Measurements from ENCODE around the gene TPPP2. TPM values are rescaled to one million over a fixed set of nuclear protein-coding genes. Genes with fewer than 3 reads are reported as not detected.

TPPP2 gene
- polyA plus RNA-seq, 3 donors from 2014 or later: not detected

- Mint-ChIP-seq H3K4me3 (no peak overlapping the region), H3K36me3 (no peaks in the 10 kb centered on the region), H3K9me3 (no peaks in the 10 kb centered on the region), H3K27ac (no peak overlapping the region), H3K27me3 (ENCODE audit: low read depth in 3 of 3) (peaks cover 8 to 25% (median 11%) of the 10 kb centered on the region in 3 donors), H3K4me1 (no peaks in the 10 kb centered on the region)
- no peak for DNase-seq
Measured at GRCh38 chr14:21061347-21061668, 31.3 kb downstream of the TPPP2 start.

DNA sequence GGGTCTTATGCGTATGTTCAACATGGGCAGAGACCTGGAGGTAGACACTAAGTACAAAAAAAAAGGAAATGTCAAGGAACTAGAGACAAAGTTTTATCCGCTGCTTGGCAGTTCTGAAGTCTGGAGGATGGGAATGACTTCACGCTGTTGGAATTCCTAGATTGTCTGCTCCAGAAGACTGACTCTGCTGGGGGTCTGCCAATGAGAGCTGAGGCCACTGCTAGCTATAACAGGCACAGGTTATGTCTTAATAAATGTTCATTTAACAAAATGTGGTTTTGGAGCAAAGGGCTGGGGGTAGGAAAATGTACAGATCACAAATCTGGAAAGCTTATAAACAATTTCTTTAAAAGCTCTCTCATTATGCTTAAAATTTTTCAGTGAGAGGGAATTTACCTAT, 33.5 kb downstream of the TPPP2 start:
- H3K27ac Mint-ChIP-seq: no peak overlapping the region
- H3K36me3 Mint-ChIP-seq: no peaks in the 10 kb centered on the region
- DNase-seq: no peak
- no peak overlapping the region for H3K4me3 Mint-ChIP-seq
- no peaks in the 10 kb centered on the region for H3K9me3 Mint-ChIP-seq
- peaks cover 2 to 3% of the 10 kb centered on the region in 2 donors for H3K4me1 Mint-ChIP-seq
- H3K27me3 Mint-ChIP-seq (ENCODE audit: low read depth in 3 of 3): peaks cover 7 to 25% (median 20%) of the 10 kb centered on the region in 3 donors

DNA sequence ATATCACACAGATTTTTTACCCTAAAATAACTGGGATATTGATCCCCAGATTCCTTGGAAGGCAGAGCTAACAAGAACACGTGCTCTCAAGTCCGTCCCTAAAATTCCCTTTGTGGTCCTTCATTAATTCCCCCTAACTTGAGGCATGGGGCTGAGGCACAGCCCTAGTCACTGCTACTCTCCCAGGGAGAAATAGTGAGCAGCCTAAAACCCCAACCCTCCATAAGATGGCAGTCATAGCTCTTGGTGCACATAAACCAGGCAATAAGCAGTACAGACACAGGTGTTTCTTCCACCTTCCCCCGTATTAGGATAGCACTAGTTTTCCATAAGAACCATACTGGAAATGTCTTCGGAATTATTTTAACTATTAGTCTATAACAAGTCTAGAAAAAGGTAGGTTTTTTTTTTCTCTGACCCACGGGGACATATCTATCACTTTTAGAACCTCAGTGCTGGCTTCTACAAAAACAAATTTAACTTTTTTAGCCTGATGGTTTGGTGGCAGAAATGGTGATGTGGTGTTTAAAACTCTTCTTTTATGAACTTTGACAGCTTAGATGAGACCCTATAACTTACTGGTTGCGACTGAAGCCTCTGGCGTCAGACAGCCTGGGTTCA, 37.0 kb downstream of the TPPP2 start:
- Mint-ChIP-seq H3K27ac (no peak overlapping the region), H3K9me3 (no peaks in the 10 kb centered on the region), H3K4me1 (peaks cover 31 to 33% of the 10 kb centered on the region in 2 donors), H3K4me3 (no peak overlapping the region), H3K36me3 (no peaks in the 10 kb centered on the region), H3K27me3 (ENCODE audit: low read depth in 3 of 3) (peaks cover 24 to 44% (median 31%) of the 10 kb centered on the region in 3 donors)
- DNase-seq: no peak

DNA sequence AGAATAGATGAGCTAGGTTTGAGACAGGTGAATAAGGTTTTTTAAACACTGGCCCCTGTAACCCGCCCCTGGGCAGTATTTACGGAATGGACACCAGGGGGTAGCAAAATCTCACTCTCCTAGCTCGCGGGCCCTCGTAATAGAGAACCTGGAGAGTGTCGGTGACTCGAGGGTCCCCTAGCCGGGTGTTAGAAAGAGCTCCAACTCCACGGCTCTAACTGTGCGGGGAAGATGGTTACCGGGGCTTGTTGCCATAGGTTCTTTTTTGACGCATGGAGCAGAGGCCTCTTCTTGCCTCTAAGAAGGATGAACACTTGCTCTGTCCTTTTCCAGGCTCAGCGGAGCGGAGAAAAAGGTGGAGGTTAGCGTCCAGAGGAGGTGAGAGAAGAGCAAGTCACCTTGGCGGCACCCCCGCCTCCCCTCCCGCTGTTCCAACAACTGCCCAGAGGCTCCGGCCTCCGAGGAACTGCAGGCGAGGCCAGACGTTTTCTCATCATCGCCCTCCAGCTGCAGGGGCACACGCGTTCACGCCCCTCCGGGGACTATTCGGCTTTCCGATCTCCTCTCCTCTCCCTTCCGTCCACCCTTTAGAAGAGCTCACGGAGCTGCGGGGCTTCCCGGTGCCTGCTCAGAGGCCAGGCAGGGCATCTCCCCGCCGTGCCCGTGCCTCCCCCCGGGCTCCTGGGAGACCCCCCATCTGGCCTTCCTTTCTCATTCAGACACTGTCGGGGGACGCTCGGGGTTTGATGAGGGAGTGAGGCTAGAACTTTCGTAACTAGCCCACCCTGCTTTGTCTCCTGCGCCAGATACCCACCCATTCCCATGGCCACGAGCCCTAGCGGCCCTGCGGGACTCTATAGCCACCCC, 38.7 kb downstream of the TPPP2 start:
- peaks cover 34 to 37% of the 10 kb centered on the region in 2 donors for H3K4me1 Mint-ChIP-seq
- H3K4me3 Mint-ChIP-seq: peak overlapping the region; percentile 74 to 82 (median 81)
- peak; percentile 52 to 58 (median 55) for DNase-seq
- H3K9me3 Mint-ChIP-seq: no peaks in the 10 kb centered on the region
- H3K27me3 Mint-ChIP-seq (ENCODE audit: low read depth in 3 of 3): peaks cover 30 to 38% (median 35%) of the 10 kb centered on the region in 3 donors
- no peaks in the 10 kb centered on the region for H3K36me3 Mint-ChIP-seq
- peak overlapping the region in 4 of 6 donors; percentile 12 to 61 (median 45) for H3K27ac Mint-ChIP-seq

GRCh38 chr14:21069388-21070082, 39.5 kb downstream of the TPPP2 start:
- peaks cover 30 to 36% (median 35%) of the 10 kb centered on the region in 3 donors for H3K27me3 Mint-ChIP-seq (ENCODE audit: low read depth in 3 of 3)
- peak overlapping the region in 4 of 6 donors; percentile 5 to 69 (median 53) for H3K27ac Mint-ChIP-seq
- peak in 2 of 3 donors; percentile 9 to 15 for DNase-seq
- H3K4me1 Mint-ChIP-seq: peaks cover 34 to 37% of the 10 kb centered on the region in 2 donors
- H3K36me3 Mint-ChIP-seq: no peaks in the 10 kb centered on the region
- peak overlapping the region; percentile 74 to 82 (median 81) for H3K4me3 Mint-ChIP-seq
- no peaks in the 10 kb centered on the region for H3K9me3 Mint-ChIP-seq

DNA sequence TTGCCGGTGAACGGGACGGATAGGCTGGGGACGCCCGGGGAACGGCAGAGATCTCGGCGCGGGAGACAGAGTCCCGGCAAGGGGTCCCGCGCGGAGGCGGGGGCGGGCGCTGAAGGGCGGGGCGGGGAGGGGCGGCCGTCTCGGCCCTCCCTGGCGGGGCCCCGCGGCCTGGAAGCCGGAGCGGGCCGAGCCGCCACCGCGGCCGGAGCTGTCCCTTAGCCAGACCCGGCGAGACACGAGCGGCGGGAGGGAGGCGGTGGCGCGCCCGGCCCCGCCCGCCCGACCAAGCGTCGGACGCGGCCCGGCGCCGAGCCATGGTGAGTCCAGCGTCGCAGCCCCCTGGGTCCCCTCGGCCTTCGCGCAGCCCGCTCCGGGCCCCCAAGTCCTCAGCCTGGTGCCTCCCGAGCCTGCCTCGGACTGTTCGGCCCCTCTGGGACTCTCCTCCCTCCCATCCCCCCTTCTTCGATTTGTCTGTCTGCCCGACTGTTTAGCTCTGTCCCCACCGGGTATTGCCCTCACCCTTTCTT, 40.1 kb downstream of the TPPP2 start, which contains the start of gene ARHGEF40:
Gene ARHGEF40, plus strand, starts transcription at position 222 of the 527 bp plus-strand sequence. Its CDS starts 93 bp downstream, at position 315.
- Mint-ChIP-seq H3K9me3 (no peaks in the 10 kb centered on the region), H3K4me1 (peaks cover 34 to 37% of the 10 kb centered on the region in 2 donors), H3K36me3 (no peaks in the 10 kb centered on the region), H3K27ac (peak within 1 kb of the TSS in 5 of 6 donors; percentile 45 to 77 (median 62)), H3K27me3 (ENCODE audit: low read depth in 3 of 3) (peaks cover 30 to 34% (median 30%) of the 10 kb centered on the region in 3 donors), H3K4me3 (peak within 1 kb of the TSS; percentile 85 to 90 (median 89))
- DNase-seq: peak in 2 of 3 donors; percentile 11 to 15

DNA sequence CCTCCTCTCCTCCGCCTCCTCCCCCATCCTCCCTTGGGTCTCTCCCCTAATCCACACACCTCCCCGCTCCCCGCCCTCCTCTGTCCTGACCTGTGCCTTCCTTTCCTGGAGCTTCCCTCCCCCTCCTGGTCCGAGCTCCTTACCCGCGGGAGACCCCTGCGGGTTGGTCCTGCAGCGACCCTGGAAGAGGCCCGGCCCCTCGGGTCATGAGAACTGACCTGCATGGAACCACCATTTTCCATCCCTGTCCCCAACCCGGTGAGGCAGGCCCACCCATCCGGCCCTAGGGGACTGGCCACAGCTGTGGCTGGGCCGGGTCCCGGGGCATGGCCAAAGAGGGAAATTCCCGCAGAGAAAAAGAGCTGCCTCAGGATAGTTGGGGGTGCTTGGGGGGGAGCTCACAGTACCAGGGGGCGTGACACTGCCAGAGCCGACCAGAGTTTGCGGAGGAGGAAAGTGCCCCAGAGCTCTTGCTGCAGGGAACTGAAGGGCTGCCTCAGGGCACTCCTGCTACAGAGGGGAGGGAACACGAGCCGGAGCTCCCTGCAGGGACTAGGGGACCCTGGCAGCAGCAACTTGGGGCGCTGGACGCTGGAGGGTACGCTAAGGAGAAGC, 40.7 kb downstream of the TPPP2 start:
- peaks cover 27 to 29% (median 29%) of the 10 kb centered on the region in 3 donors for H3K27me3 Mint-ChIP-seq (ENCODE audit: low read depth in 3 of 3)
- peaks cover 34 to 37% of the 10 kb centered on the region in 2 donors for H3K4me1 Mint-ChIP-seq
- H3K9me3 Mint-ChIP-seq: no peaks in the 10 kb centered on the region
- no peaks in the 10 kb centered on the region for H3K36me3 Mint-ChIP-seq
- DNase-seq: peak in 2 of 3 donors; percentile 18 to 36
- H3K4me3 Mint-ChIP-seq: peak overlapping the region; percentile 85 to 90 (median 89)
- H3K27ac Mint-ChIP-seq: peak overlapping the region in 5 of 6 donors; percentile 45 to 77 (median 52)

DNA sequence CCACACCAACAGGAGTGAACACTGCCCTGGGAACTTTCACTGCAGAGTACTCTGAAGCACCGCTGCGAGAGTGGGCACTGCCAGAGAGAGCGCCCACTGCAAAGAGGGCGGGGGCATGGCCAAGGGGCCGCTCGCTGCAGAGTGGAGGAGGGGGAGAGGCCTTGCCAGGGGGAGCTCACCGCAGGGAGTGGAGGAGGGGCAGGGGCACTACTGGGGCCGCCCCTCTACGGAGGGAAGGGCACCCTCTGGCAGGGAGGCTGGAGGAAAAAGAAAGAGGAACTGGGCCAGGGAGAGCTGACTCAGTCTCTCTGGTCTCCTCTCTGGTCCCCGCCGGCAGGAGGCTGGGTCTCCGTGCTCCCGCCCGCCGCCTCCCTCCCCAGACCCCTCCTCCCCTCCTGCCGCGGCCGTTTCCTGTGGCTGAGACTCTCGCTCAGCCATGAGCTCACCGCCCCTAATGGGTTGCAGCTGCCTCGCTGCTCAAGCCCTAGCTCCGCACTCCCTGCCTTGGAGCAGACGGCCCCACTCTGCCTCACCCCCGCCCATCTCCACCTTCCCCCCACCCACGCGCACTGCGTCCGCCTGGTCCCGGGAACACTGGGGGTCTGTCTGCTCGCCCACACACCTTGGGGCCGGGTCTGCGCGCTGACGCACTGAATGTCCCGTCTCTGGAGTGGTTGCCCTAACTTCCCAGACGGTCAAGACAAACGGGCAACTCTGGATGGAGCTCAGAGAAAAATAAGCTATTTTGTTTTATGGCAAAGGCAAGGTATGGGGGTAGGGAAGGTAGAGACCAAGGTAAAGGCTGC, 41.4 kb downstream of the TPPP2 start:
- peak; percentile 37 to 38 (median 38) for DNase-seq
- H3K27ac Mint-ChIP-seq: peak overlapping the region in 4 of 6 donors; percentile 35 to 77 (median 62)
- H3K4me3 Mint-ChIP-seq: peak overlapping the region; percentile 85 to 90 (median 89)
- H3K27me3 Mint-ChIP-seq (ENCODE audit: low read depth in 3 of 3): peaks cover 27 to 29% (median 29%) of the 10 kb centered on the region in 3 donors
- H3K36me3 Mint-ChIP-seq: no peaks in the 10 kb centered on the region
- peaks cover 34 to 37% of the 10 kb centered on the region in 2 donors for H3K4me1 Mint-ChIP-seq
- no peaks in the 10 kb centered on the region for H3K9me3 Mint-ChIP-seq

DNA sequence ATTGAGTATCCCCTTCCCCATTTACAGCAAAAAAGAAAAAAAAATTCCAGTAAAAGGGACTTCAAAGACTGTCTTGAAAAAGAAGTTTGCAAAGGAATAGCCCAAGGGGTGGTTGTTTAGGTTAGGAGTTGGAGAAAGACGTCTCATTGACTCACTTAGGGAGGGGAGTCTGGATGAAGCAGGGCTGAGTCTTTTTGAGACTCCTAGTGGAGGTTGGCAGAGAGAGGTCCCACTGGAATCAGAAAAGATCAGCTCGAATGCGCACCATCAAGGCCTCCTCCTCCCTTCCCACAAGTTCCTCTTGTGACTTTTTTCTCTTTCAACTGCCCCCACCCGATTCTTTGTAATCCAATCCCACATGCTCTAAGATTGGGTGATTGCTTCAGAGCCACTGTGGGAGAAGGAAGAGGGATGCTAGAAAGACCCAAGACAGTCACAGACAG, 42.0 kb downstream of the TPPP2 start:
- no peaks in the 10 kb centered on the region for H3K9me3 Mint-ChIP-seq
- peak overlapping the region in 3 of 6 donors; percentile 24 to 53 (median 35) for H3K27ac Mint-ChIP-seq
- peak overlapping the region; percentile 85 to 90 (median 89) for H3K4me3 Mint-ChIP-seq
- no peaks in the 10 kb centered on the region for H3K36me3 Mint-ChIP-seq
- H3K4me1 Mint-ChIP-seq: peaks cover 34 to 37% of the 10 kb centered on the region in 2 donors
- peaks cover 27 to 29% (median 27%) of the 10 kb centered on the region in 3 donors for H3K27me3 Mint-ChIP-seq (ENCODE audit: low read depth in 3 of 3)
- DNase-seq: no peak

DNA sequence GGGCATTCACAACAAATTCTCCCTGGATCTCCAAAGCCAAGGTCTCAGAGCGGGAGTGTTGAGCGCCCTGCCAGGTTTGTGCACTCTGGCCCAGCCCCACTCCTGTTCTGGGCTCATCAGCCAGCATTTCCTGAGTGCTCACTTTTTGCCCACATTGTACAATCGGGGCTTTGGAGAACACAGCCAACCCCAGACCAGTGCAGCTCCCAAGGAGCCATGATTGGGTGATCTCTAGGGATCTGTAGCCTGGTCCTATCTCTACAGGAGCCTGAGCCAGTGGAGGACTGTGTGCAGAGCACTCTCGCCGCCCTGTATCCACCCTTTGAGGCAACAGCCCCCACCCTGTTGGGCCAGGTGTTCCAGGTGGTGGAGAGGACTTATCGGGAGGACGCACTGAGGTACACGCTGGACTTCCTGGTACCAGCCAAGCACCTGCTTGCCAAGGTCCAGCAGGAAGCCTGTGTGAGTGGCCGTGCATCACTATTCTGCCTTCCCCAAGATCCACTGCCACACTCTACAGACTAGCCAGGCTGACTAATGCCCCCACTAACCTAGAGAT, 42.8 kb downstream of the TPPP2 start:
- Mint-ChIP-seq H3K27ac (no peak overlapping the region), H3K4me1 (peaks cover 34 to 37% of the 10 kb centered on the region in 2 donors), H3K36me3 (no peaks in the 10 kb centered on the region), H3K9me3 (no peaks in the 10 kb centered on the region), H3K4me3 (peak overlapping the region in 3 of 5 donors; percentile 5 to 90 (median 46)), H3K27me3 (ENCODE audit: low read depth in 3 of 3) (peaks cover 21 to 29% (median 26%) of the 10 kb centered on the region in 3 donors)
- DNase-seq: no peak

DNA sequence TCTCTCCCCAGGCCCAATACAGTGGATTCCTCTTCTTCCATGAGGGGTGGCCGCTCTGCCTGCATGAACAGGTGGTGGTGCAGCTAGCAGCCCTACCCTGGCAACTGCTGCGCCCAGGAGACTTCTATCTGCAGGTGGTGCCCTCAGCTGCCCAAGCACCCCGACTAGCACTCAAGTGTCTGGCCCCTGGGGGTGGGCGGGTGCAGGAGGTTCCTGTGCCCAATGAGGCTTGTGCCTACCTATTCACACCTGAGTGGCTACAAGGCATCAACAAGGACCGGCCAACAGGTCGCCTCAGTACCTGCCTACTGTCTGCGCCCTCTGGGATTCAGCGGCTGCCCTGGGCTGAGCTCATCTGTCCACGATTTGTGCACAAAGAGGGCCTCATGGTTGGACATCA, 43.9 kb downstream of the TPPP2 start:
- H3K4me3 Mint-ChIP-seq: no peak overlapping the region

More for the DNA sequence above, 43.9 kb downstream of the TPPP2 start:
- H3K27ac Mint-ChIP-seq: no peak overlapping the region
- H3K4me1 Mint-ChIP-seq: peaks cover 27 to 30% of the 10 kb centered on the region in 2 donors
- no peak for DNase-seq
- peaks cover 14 to 23% (median 21%) of the 10 kb centered on the region in 3 donors for H3K27me3 Mint-ChIP-seq (ENCODE audit: low read depth in 3 of 3)
- no peaks in the 10 kb centered on the region for H3K9me3 Mint-ChIP-seq
- no peaks in the 10 kb centered on the region for H3K36me3 Mint-ChIP-seq

Measured in immature natural killer cell (primary cell).